HG02981 (cell line): ENCODE results near the gene BRD3.

ENCODE experiments used
- ATAC-seq: cut with Tn5 transposase; IDR thresholded peaks from one replicate; pipeline ENCODE4 v1.9.1; 2021; ENCODE audit warnings: mild to moderate bottlenecking, moderate library complexity; ENCODE audit not compliant: unreplicated experiment

The BRD3 gene

DNA sequence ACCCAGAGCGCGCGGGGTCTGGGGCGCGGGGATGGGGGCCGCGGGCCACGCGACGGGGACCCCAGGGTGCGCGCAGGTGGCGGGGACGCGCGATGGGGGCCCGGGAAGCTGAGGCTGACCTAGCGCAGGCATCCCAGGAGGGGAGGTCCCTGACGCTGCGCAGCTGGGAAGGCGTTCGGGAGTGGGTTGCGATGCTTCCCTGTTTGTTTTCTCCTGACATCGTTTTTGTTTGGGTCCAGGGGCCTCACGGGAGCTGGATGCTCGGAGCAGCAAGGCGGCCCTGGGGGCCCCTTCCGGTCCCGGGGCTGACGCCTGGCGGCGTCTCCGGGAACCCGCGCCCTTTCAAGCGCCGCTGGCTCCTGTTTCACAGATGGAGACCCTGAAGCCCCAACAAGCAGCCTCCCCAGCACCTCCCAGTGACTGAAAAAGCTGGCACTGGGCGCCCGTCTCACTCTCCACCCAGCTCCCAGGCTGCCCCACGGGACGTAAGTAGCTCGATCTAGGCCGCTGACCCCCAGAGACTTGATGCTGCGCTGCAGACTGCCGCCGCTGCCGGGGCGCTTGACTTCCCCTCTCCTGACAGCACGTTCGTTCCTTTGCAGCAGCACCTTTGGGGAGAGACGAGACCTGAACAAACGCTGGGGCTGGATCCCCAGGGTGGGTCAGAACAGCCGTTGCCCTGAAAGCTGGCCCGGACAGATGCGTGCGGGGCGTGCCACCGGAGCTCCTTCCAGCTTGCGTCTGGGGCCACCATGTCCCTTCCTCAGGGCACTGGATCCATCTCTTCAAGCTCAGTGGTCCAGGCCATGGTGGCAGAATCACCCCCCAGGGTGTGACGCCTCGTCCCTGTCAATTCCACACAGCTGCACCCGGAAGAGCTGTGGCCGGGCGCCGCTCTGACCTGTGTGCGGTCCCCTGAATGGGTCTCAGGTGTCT, 42.0 kb downstream of the BRD3 start:
- ATAC-seq, result peak; percentile 34

DNA sequence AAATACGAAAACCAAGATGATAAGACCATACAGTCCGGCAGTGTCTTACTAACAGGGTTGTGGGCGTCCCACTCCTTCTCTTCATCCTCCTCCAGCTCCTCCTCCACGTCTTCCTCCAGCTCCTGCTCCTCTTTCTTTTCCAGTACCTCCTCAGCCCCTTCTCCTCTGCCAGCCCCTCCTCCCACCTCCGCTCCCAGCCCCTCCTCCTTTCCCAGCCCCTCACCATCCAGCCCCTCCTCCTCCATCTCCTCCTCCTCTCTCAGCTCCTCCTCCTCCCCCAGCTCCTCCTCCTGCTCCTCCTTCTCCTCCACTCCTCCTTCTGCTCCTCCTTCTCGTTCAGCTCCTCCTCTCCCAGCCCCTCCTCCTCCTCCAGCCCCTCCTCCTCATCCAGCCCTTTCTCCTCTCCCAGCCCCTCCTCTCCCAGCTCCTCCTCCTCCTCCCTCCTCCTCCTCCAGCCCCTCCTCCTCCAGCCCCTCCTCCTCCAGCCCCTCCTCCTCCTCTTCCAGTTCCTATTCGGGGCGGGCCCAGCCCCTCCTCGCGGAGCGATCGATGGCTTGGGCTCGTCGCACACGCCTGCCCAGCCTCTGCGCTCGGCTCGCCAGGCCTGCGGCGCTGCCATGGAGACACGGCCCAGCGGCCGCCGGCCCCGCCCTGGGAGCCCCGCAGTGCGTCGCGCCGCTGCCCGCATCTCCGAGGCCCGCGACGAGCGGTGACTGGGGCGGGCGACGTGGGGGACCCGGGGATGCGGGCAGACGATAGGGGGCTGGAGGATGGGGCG, 42.8 kb downstream of the BRD3 start, which contains the start of gene BRD3OS:
Gene BRD3OS (plus strand): TSS at position 654 of the 778 bp plus-strand sequence. CDS start 1,267 bp downstream, outside the sequence.
- ATAC-seq, result peak; percentile 82

DNA sequence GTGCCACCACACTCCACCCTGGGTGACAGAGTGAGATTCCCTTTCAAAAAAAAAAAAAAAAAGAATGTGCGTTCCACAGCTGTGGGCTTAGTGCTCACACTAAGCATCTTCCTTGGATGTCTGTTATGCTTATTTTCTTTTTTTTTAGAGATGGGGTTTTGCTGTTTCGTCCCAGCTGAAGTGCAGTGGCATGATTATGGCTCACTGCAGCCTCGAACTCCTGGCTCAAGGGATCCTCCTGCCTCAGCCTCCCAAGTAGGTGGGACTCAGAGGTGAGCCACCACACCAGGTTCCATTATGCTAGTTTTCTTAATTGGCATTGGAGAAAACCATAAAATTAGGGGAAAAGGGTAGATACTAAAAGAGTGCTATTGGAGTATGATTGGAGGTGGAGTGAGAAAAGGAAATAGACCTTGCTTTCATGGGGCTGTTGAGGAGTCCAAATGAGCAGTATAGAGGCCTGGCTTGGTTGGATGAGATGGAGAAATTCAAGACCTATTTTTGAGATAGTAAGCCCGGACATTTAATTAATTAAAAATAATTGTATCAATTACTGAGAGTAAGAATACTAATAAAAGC, 43.5 kb downstream of the BRD3 start:
- ATAC-seq, result no peak

DNA sequence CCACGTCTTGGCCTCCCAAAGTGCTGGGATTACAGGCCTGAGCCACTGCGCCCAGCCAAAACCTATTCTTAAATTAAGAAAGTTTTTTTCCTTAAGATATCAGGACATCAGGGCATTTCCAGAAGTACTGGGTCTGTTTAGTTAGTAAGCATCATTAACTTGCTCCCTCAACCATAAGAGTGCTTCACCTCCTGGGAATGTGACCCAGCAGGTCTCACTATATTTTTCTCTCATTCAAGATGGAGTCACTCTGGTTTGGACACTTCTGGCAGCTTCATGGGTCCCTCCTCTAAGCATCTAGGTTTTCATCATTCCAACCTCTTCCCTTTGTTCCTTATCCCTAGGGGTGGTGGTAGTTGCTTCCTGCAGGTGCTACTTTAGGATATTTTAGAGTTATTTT, 52.9 kb downstream of the BRD3 start:
- no peak for ATAC-seq

DNA sequence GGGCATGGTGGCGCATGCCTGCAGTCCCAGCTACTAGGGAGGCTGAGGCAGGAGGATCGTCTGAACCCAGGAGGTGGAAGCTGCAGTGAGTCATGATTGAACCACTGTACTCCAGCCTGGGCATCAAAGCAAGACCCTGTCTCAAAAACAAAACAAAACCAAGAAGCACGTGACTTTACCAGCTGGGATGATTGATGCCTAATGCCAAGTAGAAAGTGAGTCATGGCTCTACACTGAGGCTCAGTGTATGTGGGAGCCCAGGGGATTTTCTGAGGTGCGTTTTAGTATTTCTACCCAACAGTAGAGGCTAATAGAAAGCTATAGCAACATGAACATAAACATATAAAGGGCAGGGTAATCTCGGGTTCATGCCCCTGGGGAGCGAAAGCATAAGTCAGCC, 56.4 kb downstream of the BRD3 start:
- ATAC-seq, result no peak

DNA sequence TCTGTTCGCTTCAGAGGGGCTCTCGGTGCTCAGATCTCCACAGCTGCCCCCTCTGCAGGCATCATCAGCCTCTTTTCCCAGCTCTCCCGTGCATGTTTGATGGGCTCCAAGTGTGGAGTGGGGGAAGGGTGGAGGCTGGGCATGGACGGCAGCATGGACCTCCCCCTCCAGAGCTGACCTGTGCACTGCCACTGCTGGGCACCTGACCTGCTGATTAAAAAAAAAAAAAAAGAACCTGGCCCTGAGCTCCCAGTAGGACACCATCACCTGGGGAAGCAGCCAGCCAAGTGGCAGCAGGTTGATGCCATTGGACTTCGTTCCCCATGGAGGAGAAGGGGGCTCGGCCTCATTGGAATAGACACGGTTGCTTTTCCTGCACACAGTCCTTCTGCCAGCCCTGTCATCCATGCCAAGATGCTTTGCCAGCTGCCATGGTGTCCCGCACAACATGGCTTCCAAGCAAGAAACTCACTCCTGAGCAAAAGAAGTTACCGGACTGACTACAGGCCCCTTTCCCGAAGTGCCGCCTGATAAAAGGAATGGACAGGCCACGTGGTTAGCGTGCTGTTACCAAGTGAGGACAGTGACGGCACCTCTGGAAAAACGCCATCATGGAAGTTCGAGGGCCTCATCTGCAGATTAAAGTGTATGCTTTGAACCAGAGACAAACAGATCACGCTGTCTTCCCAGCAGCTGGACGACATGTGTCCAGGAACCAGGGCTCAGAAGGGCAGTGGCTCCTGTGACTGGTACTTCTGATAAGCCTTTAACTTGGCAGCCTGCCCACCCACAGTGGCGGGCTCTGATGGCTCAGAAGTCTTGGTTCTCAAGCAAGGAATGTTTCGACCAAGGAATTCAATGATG, 57.3 kb downstream of the BRD3 start:
- ATAC-seq, result no peak

DNA sequence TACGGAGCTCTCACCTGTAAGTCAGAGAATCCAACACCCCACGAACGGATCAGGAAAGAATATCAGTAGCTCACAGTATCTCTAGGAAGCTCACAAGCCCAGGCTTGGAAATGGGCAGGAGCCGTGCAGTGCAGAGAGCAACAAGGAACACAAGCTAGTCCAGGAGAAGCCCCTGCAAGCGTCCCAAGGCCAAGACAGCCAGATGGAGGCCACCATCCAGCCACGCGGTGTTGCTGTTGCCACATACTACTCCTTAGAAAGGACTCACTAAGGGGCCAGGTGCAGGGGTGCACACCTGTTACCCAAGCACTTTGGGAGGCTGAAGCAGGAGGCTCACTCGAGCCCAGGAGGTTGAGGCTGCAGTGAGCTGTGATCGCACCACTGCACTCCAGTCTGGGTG, 60.3 kb downstream of the BRD3 start:
- no peak for ATAC-seq

DNA sequence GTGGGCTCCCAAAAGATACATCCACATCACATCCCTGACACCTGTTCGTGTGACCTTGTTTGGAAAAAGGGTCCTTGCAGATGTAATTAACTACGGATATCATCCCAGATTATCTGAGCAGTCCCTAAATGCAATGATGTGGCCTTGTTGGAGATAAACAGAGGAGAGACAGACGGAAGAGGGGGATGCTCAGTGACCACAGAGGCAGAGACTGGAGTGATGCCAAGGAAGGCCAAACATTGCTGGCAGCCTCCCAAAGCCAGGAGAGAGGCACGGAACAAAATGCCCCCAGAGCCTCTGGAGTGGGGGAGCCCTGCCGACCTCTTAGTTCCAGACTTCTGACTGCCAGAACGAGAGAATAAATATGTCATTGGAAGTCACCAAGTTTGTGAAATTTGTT, 60.7 kb downstream of the BRD3 start:
- no peak for ATAC-seq

DNA sequence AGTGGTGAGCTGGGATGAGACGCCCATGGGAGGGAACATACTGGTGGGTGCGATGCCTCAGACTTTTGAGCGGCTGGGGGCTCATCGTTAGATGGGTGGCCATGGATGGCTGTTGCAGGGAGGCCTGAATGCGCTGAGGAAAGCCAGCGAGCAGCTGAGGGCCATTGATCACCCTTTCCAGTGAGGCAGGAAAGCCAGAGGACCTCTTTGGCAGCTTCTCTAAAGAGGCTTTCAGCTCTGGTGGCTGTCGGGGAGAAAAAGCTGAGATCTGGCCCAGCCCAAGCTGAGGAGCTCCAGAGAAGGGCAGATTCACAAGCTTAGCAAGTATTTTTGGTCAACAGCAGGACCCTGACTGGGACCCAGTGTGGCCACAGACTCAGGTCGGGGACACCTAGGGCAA, 62.4 kb downstream of the BRD3 start:
- ATAC-seq, result no peak

DNA sequence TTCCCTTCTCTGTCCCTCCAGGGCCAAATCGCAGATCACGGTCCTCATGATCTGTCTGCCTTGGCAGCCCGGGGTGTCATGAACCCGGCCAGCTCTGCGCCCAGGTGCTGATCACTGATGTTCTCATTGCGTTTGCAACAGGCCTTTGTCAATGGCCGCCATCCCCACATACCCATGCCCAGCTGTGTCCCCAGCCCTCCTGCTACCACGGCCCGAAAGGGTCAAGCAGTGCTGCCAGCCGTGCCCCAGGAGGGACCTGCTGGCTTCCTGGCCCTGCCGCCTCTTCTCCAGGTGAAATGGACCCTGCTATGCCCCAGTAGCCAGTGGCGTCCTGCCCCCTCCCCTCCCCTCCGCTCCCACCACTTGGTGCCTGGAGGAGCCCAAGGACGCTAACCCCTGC, 62.9 kb downstream of the BRD3 start:
- ATAC-seq, result no peak

DNA sequence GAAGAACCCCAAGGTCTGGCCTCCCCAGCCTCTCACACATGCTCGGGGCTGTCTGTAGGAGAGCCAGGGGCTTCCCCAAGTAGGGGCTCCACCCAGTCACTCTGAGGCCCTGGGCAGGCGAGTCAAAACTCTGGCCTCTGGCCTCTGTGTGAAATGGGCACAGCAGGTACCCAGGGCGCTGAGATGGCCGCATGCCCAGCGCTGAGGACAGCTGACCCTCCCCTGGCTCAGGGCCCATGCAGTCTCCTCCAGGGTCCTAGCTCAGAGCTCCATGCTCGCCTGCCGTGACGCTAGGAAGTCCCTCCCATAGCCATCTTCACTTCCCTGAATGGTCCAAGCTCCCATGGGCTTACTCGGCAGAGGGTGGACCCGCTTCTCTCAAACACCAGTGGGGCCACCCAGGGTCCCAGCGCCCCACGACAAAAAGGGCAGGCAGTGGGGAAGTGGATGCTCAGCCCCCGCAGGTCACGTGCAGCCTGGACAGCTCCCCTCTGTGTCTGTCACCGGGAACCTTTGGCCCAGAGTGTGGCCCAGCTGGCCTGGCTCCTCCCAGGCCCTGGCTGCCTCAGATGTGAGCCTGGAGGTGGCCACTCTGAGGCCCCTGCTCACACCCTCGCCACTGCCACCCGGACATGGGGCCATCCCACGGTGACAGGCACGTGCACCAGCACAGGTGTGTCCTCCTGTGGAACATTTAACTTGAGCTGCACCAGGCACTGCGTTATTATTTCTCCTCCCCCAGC, 63.5 kb downstream of the BRD3 start:
- no peak for ATAC-seq

DNA sequence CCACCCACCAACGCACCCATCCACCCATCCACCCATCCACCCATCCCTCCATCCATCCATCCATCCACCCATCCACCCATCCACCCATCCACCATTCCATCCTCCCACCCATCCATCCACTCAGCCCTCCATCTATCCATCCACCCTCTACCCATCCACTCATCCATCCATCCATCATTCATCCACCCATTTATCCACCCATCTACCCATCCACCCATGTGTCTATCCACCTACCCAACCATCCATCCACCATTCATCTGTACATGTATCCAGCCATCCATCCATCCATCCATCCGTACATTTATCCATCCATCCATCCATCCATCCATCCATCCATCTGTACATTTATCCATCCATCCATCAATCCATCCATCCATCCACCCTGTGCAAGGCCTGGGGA, 64.6 kb downstream of the BRD3 start:
- ATAC-seq, result no peak

DNA sequence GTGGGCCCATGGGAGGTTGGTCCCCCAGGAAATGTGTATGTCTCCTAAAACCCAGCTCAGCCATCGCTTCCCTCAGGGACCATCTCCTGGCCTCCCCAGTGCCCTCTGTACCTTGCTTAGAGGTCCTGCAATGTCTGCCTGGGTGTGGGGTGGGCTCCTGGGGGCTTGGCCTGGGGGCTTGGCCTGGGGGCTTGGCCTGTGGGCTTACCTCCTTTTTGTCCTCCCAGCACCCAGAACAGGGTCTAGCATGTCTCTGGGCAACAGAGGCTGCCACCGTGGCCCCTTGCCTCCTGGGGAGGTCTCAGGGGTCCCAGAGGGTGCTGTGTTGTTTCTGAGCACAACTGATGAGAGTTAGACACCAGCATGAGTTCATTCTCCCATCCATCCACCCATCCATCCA, 65.0 kb downstream of the BRD3 start:
- no peak for ATAC-seq

DNA sequence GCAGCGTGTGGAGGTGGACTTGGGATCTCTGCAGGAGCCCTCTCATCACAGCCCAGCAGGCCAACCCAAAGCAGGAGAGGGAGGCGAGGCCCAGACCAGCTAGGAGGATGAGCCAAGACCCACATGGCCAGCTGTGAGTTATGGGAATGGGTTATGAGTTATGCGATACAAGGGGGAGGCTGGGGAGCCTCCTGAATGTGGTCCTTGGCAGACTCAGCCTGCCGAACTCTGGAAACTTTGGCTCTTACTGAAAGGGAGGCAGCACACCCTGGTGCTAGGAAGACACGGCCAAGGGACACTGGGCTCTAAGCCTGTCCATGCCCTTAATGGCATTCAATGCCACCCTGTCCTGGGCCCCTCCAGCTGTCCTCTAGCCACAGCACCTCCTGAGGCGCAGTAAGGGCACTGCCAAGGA, 68.0 kb downstream of the BRD3 start:
- no peak for ATAC-seq

DNA sequence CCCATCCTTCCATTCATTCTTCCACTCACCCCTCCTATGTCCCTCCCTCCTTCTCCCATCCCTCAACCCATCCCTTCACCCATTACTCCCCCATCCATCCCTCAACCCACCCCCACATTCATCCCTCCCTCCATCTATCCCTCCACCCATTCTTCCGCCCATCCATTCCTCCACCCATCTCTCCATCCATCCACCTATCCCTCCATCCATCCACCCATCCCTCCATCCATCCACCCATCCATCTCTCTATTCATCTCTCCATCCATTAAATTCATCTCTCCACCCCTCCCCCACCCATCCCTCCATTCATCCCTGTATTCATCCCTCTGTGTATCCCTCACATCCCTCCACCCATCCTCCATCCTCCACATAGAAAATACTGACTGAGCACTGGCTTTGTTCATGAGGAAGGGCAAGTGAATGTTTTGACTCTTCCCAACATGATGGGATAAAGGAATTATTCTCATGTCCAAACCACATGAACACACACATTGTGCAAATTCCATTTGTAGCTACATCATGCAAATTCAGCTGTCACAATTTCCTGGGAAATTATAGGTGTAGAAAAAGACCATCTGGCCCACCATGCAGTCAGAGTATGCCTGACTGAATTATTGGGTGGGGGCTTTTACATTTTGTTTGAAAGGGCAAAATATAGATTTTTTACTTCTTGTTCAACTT, 68.8 kb downstream of the BRD3 start:
- ATAC-seq, result no peak

DNA sequence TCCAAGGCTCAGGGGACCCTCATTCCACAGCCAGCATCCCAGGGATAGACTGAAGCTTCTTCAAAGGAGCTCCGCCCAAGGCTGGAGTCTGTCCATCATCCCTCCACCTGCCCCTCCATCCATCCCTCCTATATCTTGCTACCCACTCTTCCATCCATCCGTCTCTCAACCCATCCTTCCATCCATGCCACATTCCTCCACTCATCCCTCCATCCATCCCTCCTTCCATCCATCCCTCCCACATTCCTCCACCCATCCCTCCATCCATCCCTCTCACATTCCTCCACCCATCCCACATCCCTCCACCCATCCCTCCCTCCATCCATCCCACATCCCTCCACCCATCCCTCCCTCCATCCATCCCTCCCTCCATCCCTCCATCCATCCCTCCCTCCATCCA, 70.2 kb downstream of the BRD3 start:
- no peak for ATAC-seq

DNA sequence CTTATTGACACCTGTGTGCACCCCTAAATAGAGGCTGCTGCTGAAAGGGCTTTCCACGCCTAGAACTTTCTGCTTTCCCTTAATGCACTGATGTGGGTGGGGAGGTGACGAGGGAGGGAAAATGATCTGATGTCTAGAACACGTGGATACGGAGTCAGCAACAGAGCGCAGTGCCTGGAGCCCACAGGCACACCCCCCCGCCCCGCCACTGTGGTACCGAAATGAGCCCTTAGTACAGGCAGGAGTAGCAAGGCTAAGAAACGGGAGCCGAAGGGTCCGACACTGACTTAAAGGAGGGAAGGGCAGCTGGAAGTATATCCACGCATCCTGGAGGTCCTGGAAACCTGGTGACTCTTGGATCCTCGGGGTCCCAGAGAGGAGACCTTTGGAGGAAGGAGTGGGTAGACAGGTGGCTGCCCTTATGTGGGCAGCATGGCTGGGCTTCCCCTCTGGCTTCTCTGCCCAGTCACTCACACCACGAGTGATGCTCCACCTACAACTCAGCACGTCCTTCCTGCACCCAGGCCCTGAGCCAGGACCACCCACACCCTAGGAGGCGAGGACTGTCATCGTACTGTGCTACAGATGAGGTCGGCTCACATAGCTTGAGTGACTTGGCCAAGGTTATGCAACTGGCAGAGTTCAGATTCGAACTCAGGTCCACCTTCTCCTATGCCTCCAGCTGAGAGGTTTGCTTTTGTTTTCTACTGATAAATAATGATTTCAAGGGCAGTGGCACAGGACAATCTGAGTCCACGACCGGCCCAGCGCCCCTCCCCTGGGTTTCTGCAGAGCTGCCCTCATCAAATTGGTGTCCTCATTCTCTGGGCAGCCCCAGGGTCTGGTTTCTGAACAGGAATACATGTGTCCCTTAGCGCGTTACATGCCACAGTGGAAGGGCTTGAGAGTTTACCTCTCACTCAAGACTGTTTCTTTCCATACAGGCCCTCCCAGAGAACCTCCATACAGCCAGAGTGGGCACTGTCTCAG, 71.0 kb downstream of the BRD3 start:
- ATAC-seq, result no peak
